Loucy (cell line): ENCODE results near the gene FAAH.

Experiments used
- EZH2phosphoT487 ChIP-seq: fragments of 200-600 bp; IDR thresholded peaks from 2 replicates; pipeline ENCODE4 v1.6.1; 2018; ENCODE audit warnings: antibody characterized with exemption, mild to moderate bottlenecking, moderate library complexity, borderline replicate concordance
- TF ChIP-seq, protein P1 (sequence below): fragments of 200-600 bp; sonication (generic); conservative IDR thresholded peaks from 2 replicates; pipeline ENCODE4 v1.5.1; 2014; ENCODE audit warnings: mild to moderate bottlenecking, antibody characterized with exemption, low read length

DNA sequence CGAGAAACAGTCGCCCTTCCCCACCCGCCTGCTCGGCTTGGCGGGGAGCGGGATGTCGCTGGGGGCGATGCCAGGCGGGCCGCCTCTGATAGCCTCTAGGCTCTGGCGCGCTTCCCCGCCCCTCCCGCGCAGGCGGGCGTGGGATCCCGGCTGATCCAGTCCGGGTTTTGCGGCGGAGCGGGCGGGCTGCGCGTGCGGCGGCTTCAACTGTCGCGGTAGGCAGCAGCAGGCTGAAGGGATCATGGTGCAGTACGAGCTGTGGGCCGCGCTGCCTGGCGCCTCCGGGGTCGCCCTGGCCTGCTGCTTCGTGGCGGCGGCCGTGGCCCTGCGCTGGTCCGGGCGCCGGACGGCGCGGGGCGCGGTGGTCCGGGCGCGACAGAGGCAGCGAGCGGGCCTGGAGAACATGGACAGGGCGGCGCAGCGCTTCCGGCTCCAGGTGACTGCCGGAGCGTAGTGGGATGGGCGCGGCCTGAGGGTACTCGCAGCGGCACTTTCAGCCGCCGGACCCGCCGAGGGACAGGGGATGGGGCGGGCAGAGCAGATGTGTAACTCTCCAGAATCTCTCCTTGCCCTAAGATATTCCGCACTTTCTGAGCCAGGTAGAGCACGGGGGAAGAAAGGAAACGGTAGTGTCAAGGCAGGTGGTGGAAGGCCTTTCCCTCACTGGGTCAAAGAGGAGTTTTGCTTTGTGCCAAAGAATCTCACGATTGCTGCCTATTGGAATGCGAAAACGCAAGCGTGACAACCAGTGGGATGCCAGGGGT is at the start of gene FAAH:
- TF ChIP-seq, protein P1, sequence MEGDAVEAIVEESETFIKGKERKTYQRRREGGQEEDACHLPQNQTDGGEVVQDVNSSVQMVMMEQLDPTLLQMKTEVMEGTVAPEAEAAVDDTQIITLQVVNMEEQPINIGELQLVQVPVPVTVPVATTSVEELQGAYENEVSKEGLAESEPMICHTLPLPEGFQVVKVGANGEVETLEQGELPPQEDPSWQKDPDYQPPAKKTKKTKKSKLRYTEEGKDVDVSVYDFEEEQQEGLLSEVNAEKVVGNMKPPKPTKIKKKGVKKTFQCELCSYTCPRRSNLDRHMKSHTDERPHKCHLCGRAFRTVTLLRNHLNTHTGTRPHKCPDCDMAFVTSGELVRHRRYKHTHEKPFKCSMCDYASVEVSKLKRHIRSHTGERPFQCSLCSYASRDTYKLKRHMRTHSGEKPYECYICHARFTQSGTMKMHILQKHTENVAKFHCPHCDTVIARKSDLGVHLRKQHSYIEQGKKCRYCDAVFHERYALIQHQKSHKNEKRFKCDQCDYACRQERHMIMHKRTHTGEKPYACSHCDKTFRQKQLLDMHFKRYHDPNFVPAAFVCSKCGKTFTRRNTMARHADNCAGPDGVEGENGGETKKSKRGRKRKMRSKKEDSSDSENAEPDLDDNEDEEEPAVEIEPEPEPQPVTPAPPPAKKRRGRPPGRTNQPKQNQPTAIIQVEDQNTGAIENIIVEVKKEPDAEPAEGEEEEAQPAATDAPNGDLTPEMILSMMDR, result no peak
- no peak for TF ChIP-seq EZH2phosphoT487
